Neural progenitor cell (in vitro differentiated cells): ENCODE results near the gene ARHGEF39. TPM values are rescaled to one million over a fixed set of nuclear protein-coding genes. Genes with fewer than 3 reads are reported as not detected.

Source experiments
- DNase-seq: peaks from one replicate; pipeline ENCODE4 v3.0.0-alpha.2; 2016; ENCODE audit warnings: low spot score
- H2AFZ ChIP-seq: fragments of 200-600 bp; sonication (generic); replicated peaks from 2 replicates; pipeline ENCODE4 v1.6.1; 2016; ENCODE audit warnings: antibody characterized with exemption
- H3F3A ChIP-seq: fragments of 200-600 bp; sonication (generic); 2 replicates; pipeline ENCODE4 v1.6.1; 2016; ENCODE audit warnings: antibody characterized with exemption, low read depth
- H3K27ac ChIP-seq: fragments of 200-600 bp; sonication (generic); 2 replicates; pipeline ENCODE4 v1.5.1; 2016; ENCODE audit warnings: mild to moderate bottlenecking
- H3K27me3 ChIP-seq: fragments of 200-600 bp; sonication (generic); 2 replicates; pipeline ENCODE4 v1.6.1; 2016; ENCODE audit warnings: mild to moderate bottlenecking, moderate library complexity
- H3K36me3 ChIP-seq: fragments of 200-600 bp; sonication (generic); 2 replicates; pipeline ENCODE4 v1.5.1; 2016
- H3K4me1 ChIP-seq: fragments of 200-600 bp; sonication (generic); 2 replicates; pipeline ENCODE4 v1.6.1; 2016; ENCODE audit warnings: mixed run types
- H3K4me2 ChIP-seq: fragments of 200-600 bp; sonication (generic); 2 replicates; pipeline ENCODE4 v1.6.1; 2016
- H3K4me3 ChIP-seq: fragments of 200-600 bp; sonication (generic); 2 replicates; pipeline ENCODE4 v1.5.1; 2016
- H3K79me2 ChIP-seq: fragments of 200-600 bp; sonication (generic); 2 replicates; pipeline ENCODE4 v1.6.1; 2016; ENCODE audit warnings: low read depth
- H3K9ac ChIP-seq: fragments of 200-600 bp; sonication (generic); 2 replicates; pipeline ENCODE4 v1.6.1; 2016
- H3K9me3 ChIP-seq: fragments of 200-600 bp; sonication (generic); 2 replicates; pipeline ENCODE4 v1.5.1; 2016; ENCODE audit warnings: low read depth
- H4K20me1 ChIP-seq: fragments of 200-600 bp; sonication (generic); 2 replicates; pipeline ENCODE4 v1.6.1; 2016; ENCODE audit warnings: low read depth
- H3K27ac Mint-ChIP-seq: 3 replicates; pipeline ENCODE4 v1.8.0; 2021; ENCODE audit warnings: mixed read lengths
- H3K27me3 Mint-ChIP-seq: 2 replicates; pipeline ENCODE4 v1.8.0; 2022; ENCODE audit warnings: low read depth, mild to moderate bottlenecking, inconsistent platforms, moderate library complexity, mixed read lengths; ENCODE audit not compliant: insufficient read depth
- H3K36me3 Mint-ChIP-seq: 3 replicates; pipeline ENCODE4 v1.8.0; 2021; ENCODE audit warnings: mixed read lengths
- H3K4me1 Mint-ChIP-seq: 3 replicates; pipeline ENCODE4 v1.8.0; 2021; ENCODE audit warnings: mixed read lengths
- H3K4me3 Mint-ChIP-seq: 3 replicates; pipeline ENCODE4 v1.8.0; 2021; ENCODE audit warnings: mild to moderate bottlenecking, moderate library complexity, mixed read lengths
- H3K9me3 Mint-ChIP-seq: 3 replicates; pipeline ENCODE4 v1.8.0; 2020; ENCODE audit warnings: mixed read lengths
- EZH2 ChIP-seq: fragments of 200-600 bp; sonication (generic); IDR thresholded peaks from 2 replicates; pipeline ENCODE4 v1.6.1; 2017; ENCODE audit warnings: antibody characterized with exemption, mild to moderate bottlenecking, moderate library complexity
- EZH2phosphoT487 ChIP-seq: fragments of 200-600 bp; sonication (generic); IDR thresholded peaks from 2 replicates; pipeline ENCODE4 v1.6.1; 2017; ENCODE audit warnings: antibody characterized with exemption
- total RNA-seq: library from RNA; depleted of rRNA; stranded (reverse); fragments of >200 nt; gene quantifications from 2 replicates; pipeline ENCODE4 v1.2.3, GENCODE V29; 2015; ENCODE audit warnings: low replicate concordance
- TF ChIP-seq, protein P1 (sequence below): fragments of 200-600 bp; sonication (generic); IDR thresholded peaks from 2 replicates; pipeline ENCODE4 v1.5.1; 2017; ENCODE audit warnings: antibody characterized with exemption, mild to moderate bottlenecking

Gene ARHGEF39
- total RNA-seq, 1 donor from 2014 or later, result 13.2 TPM

DNA sequence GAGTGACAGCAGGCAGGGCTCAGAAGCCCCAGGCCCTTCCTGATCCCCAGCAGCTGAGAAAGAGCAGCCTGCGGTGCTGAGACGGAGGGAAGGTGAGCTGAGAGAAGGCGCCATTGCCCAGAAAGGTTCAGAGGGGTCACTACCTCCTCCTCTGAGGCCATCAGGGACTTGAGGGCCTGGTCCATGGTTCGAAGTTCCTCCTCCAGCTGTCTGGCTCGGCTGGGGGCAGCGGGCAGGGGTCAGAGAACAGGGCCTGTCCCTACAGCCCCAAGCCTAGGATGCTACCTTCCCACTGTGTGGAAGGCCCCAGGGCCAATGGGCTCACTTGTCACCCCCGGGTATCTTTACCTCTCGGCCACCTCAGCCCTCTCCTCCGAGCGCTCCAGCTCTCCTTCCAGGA, 19.9 kb upstream of the ARHGEF39 start:
- peaks cover 2% of the 10 kb centered on the region for H3K9me3 Mint-ChIP-seq
- H3K4me2 ChIP-seq, result no peak overlapping the region
- H3K27ac Mint-ChIP-seq, result no peak overlapping the region
- H3K36me3 Mint-ChIP-seq, result peaks cover 24% of the 10 kb centered on the region
- H3K4me1 ChIP-seq, result peaks cover 9% of the 10 kb centered on the region
- peaks cover 15% of the 10 kb centered on the region for H3F3A ChIP-seq
- no peak overlapping the region for H3K4me3 Mint-ChIP-seq
- H4K20me1 ChIP-seq, result no peaks in the 10 kb centered on the region
- H3K27me3 ChIP-seq, result no peaks in the 10 kb centered on the region
- TF ChIP-seq, protein P1, sequence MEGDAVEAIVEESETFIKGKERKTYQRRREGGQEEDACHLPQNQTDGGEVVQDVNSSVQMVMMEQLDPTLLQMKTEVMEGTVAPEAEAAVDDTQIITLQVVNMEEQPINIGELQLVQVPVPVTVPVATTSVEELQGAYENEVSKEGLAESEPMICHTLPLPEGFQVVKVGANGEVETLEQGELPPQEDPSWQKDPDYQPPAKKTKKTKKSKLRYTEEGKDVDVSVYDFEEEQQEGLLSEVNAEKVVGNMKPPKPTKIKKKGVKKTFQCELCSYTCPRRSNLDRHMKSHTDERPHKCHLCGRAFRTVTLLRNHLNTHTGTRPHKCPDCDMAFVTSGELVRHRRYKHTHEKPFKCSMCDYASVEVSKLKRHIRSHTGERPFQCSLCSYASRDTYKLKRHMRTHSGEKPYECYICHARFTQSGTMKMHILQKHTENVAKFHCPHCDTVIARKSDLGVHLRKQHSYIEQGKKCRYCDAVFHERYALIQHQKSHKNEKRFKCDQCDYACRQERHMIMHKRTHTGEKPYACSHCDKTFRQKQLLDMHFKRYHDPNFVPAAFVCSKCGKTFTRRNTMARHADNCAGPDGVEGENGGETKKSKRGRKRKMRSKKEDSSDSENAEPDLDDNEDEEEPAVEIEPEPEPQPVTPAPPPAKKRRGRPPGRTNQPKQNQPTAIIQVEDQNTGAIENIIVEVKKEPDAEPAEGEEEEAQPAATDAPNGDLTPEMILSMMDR, result no peak
- TF ChIP-seq EZH2phosphoT487, result no peak
- no peak for TF ChIP-seq EZH2
- peaks cover 33% of the 10 kb centered on the region for H3K4me1 Mint-ChIP-seq
- no peak overlapping the region for H3K27ac ChIP-seq
- H2AFZ ChIP-seq, result no peak overlapping the region
- H3K9ac ChIP-seq, result no peak overlapping the region
- no peaks in the 10 kb centered on the region for H3K36me3 ChIP-seq
- DNase-seq, result no peak
- peaks cover 9% of the 10 kb centered on the region for H3K27me3 Mint-ChIP-seq
- H3K79me2 ChIP-seq, result peaks cover 19% of the 10 kb centered on the region
- H3K4me3 ChIP-seq, result no peak overlapping the region
- H3K9me3 ChIP-seq, result no peaks in the 10 kb centered on the region

DNA sequence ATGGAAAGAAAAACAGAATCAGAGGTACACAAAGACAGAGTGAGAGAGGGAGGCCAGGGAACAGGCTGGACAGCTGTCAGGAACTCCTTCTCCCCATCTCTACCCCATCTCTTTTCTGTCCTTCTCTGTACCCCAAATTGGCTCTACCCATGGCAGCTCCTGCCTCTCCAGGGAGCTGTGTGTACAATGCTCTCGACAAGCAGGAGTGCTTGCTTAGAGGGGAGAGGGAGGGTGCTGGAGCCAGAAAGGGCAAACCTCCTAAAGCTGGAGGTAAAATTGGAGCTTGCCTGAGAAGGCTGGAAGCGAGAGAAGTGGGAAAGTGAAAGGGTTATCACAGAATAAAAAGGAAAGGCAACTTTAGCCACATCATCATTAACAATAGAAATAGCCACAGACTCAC, 18.3 kb upstream of the ARHGEF39 start:
- H3K27ac ChIP-seq, result no peak overlapping the region
- no peak for DNase-seq
- H3K4me3 ChIP-seq, result no peak overlapping the region
- no peaks in the 10 kb centered on the region for H3K36me3 ChIP-seq
- no peaks in the 10 kb centered on the region for H4K20me1 ChIP-seq
- H3K9ac ChIP-seq, result no peak overlapping the region
- no peak overlapping the region for H2AFZ ChIP-seq
- peak overlapping the region; percentile 61 for H3K27ac Mint-ChIP-seq
- TF ChIP-seq, protein P1, result no peak
- TF ChIP-seq EZH2, result no peak
- no peak for TF ChIP-seq EZH2phosphoT487
- H3F3A ChIP-seq, result peaks cover 16% of the 10 kb centered on the region
- peaks cover 3% of the 10 kb centered on the region for H3K4me1 ChIP-seq
- H3K79me2 ChIP-seq, result peaks cover 5% of the 10 kb centered on the region
- H3K27me3 ChIP-seq, result no peaks in the 10 kb centered on the region
- H3K4me1 Mint-ChIP-seq, result peaks cover 23% of the 10 kb centered on the region
- no peaks in the 10 kb centered on the region for H3K9me3 ChIP-seq
- H3K4me3 Mint-ChIP-seq, result no peak overlapping the region
- peaks cover 24% of the 10 kb centered on the region for H3K36me3 Mint-ChIP-seq
- peaks cover 2% of the 10 kb centered on the region for H3K9me3 Mint-ChIP-seq
- no peak overlapping the region for H3K4me2 ChIP-seq
- peaks cover 4% of the 10 kb centered on the region for H3K27me3 Mint-ChIP-seq

DNA sequence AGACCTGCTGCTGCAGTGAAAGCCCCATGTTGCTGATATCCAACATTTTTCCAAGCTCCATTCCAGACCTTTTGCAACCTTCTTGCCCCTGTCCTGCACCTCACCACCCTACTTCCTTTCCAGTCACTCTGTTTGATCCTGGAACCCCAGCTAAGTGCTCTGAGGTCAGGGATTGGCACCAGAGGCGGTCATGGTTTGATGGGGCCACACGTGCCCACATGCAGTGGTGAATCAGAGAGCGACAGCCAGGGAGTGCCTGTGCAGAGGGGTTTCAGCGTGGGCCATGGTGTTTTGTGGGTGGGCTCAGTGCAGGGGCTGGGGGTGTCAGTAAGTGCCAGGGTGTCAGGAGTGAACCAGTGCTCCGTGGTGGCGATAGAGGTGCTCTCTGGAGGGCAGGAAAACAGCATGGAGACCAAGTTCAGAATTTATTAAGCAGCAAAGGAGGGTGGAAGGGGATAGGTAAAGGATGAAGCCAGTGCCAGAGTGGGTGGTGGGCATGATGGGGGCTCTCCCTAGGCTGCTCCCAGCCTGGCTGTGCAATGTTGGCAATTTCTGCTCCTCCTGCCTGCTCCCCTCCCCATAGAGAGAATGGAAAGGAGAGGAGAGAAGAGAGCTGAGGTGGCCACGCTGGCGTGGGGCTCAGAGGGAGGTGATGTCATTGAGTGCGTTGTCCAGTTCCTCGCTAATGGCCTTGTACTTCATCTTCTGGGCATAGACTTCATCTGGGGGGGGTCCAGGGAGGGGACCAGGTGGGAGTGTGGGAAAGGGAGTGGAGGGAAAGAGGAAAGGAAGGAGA, 17.7 kb upstream of the ARHGEF39 start:
- peaks cover 2% of the 10 kb centered on the region for H3K9me3 Mint-ChIP-seq
- no peaks in the 10 kb centered on the region for H4K20me1 ChIP-seq

More for the DNA sequence above, 17.7 kb upstream of the ARHGEF39 start:
- Histone ChIP-seq H3K4me2 (no peak overlapping the region), H3K9ac (no peak overlapping the region), H3K4me3 (no peak overlapping the region), H2AFZ (no peak overlapping the region), H3K27ac (no peak overlapping the region), H3K36me3 (no peaks in the 10 kb centered on the region), H3K27me3 (no peaks in the 10 kb centered on the region), H3F3A (peaks cover 17% of the 10 kb centered on the region), H3K4me1 (peaks cover 3% of the 10 kb centered on the region), H3K9me3 (no peaks in the 10 kb centered on the region), H3K79me2 (no peaks in the 10 kb centered on the region)
- Mint-ChIP-seq H3K4me1 (peaks cover 19% of the 10 kb centered on the region), H3K36me3 (peaks cover 24% of the 10 kb centered on the region), H3K27me3 (peaks cover 4% of the 10 kb centered on the region), H3K27ac (peak overlapping the region; percentile 61), H3K4me3 (no peak overlapping the region)
- no peak for DNase-seq
- TF ChIP-seq, protein P1, result no peak
- TF ChIP-seq EZH2 (no peak), EZH2phosphoT487 (no peak)
